CD4-positive, alpha-beta memory T cell (primary cell): ENCODE measurements around the gene ADAM12. TPM values are rescaled to one million over a fixed set of nuclear protein-coding genes. Genes with fewer than 3 reads are reported as not detected.

Experiments
- CTCF ChIA-PET: fragments of 350-600 bp; sonication (Branson Sonifier 250); formaldehyde crosslinking; loops from one replicate; lab custom pipeline; 2021; ENCODE audit warnings: inconsistent platforms; ENCODE audit not compliant: partially characterized antibody; lab: Charles Lee
- POLR2A ChIA-PET: fragments of 350-600 bp; sonication (Branson Sonifier 250); formaldehyde crosslinking; loops from one replicate; lab custom pipeline; 2021; ENCODE audit not compliant: partially characterized antibody; lab: Charles Lee
- DNase-seq, 5 donors: peaks; one replicate each; pipeline versions ENCODE4 v3.0.0 to v3.0.0-alpha.2; 2020 to 2022; ENCODE audit warnings: mixed read lengths in 1 of 5
- H3K27ac ChIP-seq: one replicate; pipeline ENCODE4 v1.7.0; 2013; ENCODE audit warnings: low read depth, low read length
- H3K27me3 ChIP-seq: 2 replicates; pipeline ENCODE4 v1.7.0; 2013; ENCODE audit warnings: mild to moderate bottlenecking, low read length, moderate library complexity; ENCODE audit not compliant: insufficient read depth
- H3K36me3 ChIP-seq: 2 replicates; pipeline ENCODE4 v1.7.0; 2013; ENCODE audit warnings: mild to moderate bottlenecking, low read length, moderate library complexity; ENCODE audit not compliant: insufficient read depth
- H3K4me1 ChIP-seq: 2 replicates; pipeline ENCODE4 v1.7.0; 2013; ENCODE audit warnings: mild to moderate bottlenecking, low read length, moderate library complexity; ENCODE audit not compliant: insufficient read depth
- H3K4me3 ChIP-seq, 2 donors: one replicate each; pipeline ENCODE4 v1.7.0; 2013; ENCODE audit warnings: low read length in 2 of 2, mild to moderate bottlenecking in 1 of 2
- H3K9me3 ChIP-seq, 2 donors: one replicate each; pipeline ENCODE4 v1.7.0; 2013; ENCODE audit warnings: low read length in 2 of 2, control low read depth in 1 of 2; ENCODE audit not compliant: control insufficient read depth in 1 of 2
- H3K27ac Mint-ChIP-seq, 7 donors: one replicate each; pipeline ENCODE4 v1.8.0; 2020 to 2021; ENCODE audit warnings: mixed read lengths in 7 of 7, mild to moderate bottlenecking in 6 of 7, inconsistent platforms in 3 of 7, moderate library complexity in 3 of 7
- H3K27me3 Mint-ChIP-seq, 2 donors: one replicate each; pipeline ENCODE4 v1.8.0; 2020 to 2021; ENCODE audit warnings: mixed read lengths in 2 of 2
- H3K36me3 Mint-ChIP-seq, 2 donors: one replicate each; pipeline ENCODE4 v1.8.0; 2020 to 2021; ENCODE audit warnings: mixed read lengths in 2 of 2, inconsistent platforms in 1 of 2, mild to moderate bottlenecking in 1 of 2
- H3K4me1 Mint-ChIP-seq, 4 donors: one replicate each; pipeline ENCODE4 v1.8.0; 2020 to 2021; ENCODE audit warnings: mixed read lengths in 4 of 4, mild to moderate bottlenecking in 1 of 4
- H3K4me3 Mint-ChIP-seq, 8 donors: one replicate each; pipeline ENCODE4 v1.8.0; 2020 to 2021; ENCODE audit warnings: mixed read lengths in 8 of 8, mild to moderate bottlenecking in 7 of 8, moderate library complexity in 6 of 8, inconsistent platforms in 3 of 8
- H3K9me3 Mint-ChIP-seq, 8 donors: one replicate each; pipeline ENCODE4 v1.8.0; 2020 to 2021; ENCODE audit warnings: mixed read lengths in 8 of 8, mild to moderate bottlenecking in 5 of 8, inconsistent platforms in 3 of 8, moderate library complexity in 1 of 8
- intact Hi-C: fragments of 100-400 bp; cut with micrococcal nuclease; formaldehyde crosslinking; loops from one replicate; pipeline ENCODE4 v1.15.1; 2023
- polyA plus RNA-seq, 2 donors: library from polyadenylated mRNA; unstranded; fragments of 300-500 nt; fragmentation: Illumina TruSeq; gene quantifications; one replicate each; pipeline ENCODE4 v1.2.3, GENCODE V29; 2021
- total RNA-seq, 2 experiments: library from RNA; stranded (reverse); gene quantifications; one replicate each; pipeline ENCODE4 v1.2.3, GENCODE V29; 2021

The ADAM12 gene
- total and polyA plus RNA-seq, 4 experiments from 2014 or later, result 0.17 to 2.3 (median 1.1) TPM

DNA sequence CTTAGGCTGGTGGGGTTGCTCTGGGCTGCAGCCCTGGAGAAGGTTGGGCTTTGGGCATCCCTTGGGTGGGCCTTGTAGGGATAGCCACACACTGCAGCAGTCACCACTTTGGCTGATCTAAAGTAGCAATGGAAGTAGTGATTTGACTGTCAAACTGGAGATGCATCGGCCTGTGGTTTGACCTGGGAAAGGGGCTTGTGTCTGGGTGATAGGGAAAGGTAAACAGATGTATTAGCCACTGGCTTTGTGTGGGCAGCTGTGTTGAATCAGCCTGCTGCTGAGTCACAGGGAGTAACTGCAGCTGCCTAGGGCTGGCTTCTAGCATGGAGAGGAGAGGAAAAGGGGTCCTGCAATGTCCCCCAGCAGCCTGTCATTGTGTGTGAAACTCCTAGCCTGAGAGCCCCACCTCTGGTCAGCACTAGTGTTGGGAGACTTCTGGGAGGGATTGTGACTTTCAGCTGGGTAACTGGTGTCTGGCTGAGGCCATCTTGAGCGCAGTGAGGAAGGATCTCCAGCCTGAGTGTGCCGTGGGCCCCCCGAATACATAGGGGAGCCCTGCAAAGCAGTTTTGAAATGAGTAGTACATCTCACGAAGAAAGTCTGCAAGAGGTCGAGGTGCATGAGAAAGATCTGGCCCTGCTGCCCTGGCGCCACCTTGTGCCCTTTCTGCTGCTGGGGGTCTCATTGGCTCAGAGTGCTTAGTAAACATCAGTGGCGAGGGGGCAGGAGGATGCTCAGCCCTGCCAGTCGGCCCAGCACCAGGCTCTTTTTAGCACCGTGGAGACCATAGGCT lies 374.6 kb downstream of the ADAM12 start:
- Histone ChIP-seq H3K4me1 (peaks cover 4% of the 10 kb centered on the region), H3K27me3 (no peaks in the 10 kb centered on the region), H3K9me3 (no peaks in the 10 kb centered on the region), H3K27ac (no peak overlapping the region), H3K4me3 (no peak overlapping the region), H3K36me3 (no peaks in the 10 kb centered on the region)
- Mint-ChIP-seq H3K4me1 (peaks cover 0 to 6% (median 3%) of the 10 kb centered on the region in 4 donors), H3K27me3 (peaks cover 2 to 7% of the 10 kb centered on the region in 2 donors), H3K27ac (peak overlapping the region in 1 of 7 donors; percentile 16), H3K36me3 (no peaks in the 10 kb centered on the region), H3K4me3 (no peak overlapping the region), H3K9me3 (no peaks in the 10 kb centered on the region)
- ChIA-PET CTCF (no interaction called here), POLR2A (no interaction called here)
- intact Hi-C loops, result no loop called here
- no peak for DNase-seq

DNA sequence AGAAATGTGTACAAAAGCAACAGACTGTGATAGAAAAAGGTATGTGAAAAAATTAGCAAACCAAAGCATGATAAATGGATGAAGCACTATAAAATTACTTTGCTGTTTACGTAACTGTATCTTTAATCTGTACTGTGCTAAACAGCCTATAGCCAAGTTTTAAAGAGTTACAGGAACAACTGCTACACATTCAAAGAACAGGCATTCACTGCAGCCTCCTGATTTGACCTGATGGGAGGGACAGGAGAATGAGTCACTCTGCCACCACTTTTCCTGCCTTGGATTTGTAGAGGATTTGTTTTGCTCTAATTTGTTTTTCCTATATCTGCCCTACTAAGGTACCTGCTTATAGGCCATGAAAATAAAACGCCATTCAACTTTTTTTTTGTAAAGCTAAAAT lies 375.8 kb downstream of the ADAM12 start:
- H3K27me3 Mint-ChIP-seq, result peaks cover 2 to 7% of the 10 kb centered on the region in 2 donors
- Histone ChIP-seq H3K4me1 (peaks cover 4% of the 10 kb centered on the region), H3K9me3 (no peaks in the 10 kb centered on the region), H3K27ac (no peak overlapping the region), H3K4me3 (no peak overlapping the region), H3K36me3 (no peaks in the 10 kb centered on the region), H3K27me3 (no peaks in the 10 kb centered on the region)
- H3K27ac Mint-ChIP-seq, result no peak overlapping the region
- H3K4me1 Mint-ChIP-seq, result peaks cover 0 to 6% (median 3%) of the 10 kb centered on the region in 4 donors
- POLR2A ChIA-PET, result no interaction called here
- CTCF ChIA-PET, result no interaction called here
- no peaks in the 10 kb centered on the region for H3K36me3 Mint-ChIP-seq
- no peaks in the 10 kb centered on the region for H3K9me3 Mint-ChIP-seq
- no peak for DNase-seq
- intact Hi-C loops, result no loop called here
- H3K4me3 Mint-ChIP-seq, result no peak overlapping the region

DNA sequence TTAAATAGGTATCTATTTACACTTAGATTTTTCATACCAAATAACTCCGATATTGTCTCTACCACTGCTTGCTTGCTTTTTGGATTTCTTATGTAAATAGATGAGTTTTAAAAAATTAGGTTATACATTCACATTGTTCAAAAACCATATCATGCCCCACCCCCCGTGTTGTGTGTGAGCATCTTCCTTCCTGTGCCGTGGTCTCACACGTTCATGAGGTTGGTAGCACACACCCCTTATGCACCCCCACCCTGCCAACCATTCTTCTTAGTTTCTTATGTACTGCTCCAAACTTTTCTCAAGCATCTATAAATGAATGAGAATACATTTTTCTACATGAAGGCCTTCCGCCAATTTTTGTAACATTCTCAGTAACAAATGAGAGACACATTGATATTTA lies 376.3 kb downstream of the ADAM12 start:
- POLR2A ChIA-PET, result no interaction called here

DNA sequence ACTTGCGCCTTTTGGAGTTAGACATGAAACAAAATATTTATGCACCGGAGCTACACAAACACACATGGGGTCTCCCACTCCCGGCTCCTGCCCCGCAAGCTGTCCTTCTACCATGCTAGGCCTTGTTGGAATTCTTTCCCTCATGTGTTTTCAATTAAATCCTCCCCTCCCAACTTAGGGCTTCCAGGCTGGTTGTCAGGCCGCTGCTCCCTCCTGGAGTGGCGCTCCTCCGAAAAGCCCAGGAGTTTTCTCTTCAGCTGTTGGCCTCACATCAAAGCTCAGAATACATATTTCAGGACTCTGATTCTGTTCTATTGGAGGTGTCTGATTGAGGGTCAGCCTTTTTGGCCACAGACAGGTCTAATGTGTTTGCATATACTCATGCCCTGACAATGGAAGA lies 378.6 kb downstream of the ADAM12 start:
- Histone ChIP-seq H3K36me3 (no peaks in the 10 kb centered on the region), H3K27me3 (no peaks in the 10 kb centered on the region), H3K27ac (no peak overlapping the region), H3K4me1 (peaks cover 4% of the 10 kb centered on the region), H3K4me3 (no peak overlapping the region), H3K9me3 (no peaks in the 10 kb centered on the region)
- Mint-ChIP-seq H3K27me3 (peaks cover 2 to 7% of the 10 kb centered on the region in 2 donors), H3K36me3 (no peaks in the 10 kb centered on the region), H3K4me1 (peaks cover 0 to 6% (median 3%) of the 10 kb centered on the region in 4 donors), H3K4me3 (no peak overlapping the region), H3K9me3 (no peaks in the 10 kb centered on the region), H3K27ac (no peak overlapping the region)
- ChIA-PET CTCF (no interaction called here), POLR2A (no interaction called here)
- DNase-seq, result no peak
- intact Hi-C loops, result no loop called here

More for the DNA sequence above, 376.3 kb downstream of the ADAM12 start:
- intact Hi-C loops, result no loop called here
- no peak overlapping the region for H3K27ac Mint-ChIP-seq
- Histone ChIP-seq H3K4me1 (peaks cover 4% of the 10 kb centered on the region), H3K4me3 (no peak overlapping the region), H3K36me3 (no peaks in the 10 kb centered on the region), H3K9me3 (no peaks in the 10 kb centered on the region), H3K27me3 (no peaks in the 10 kb centered on the region), H3K27ac (no peak overlapping the region)
- H3K4me3 Mint-ChIP-seq, result no peak overlapping the region
- no peaks in the 10 kb centered on the region for H3K36me3 Mint-ChIP-seq
- CTCF ChIA-PET, result no interaction called here
- no peak for DNase-seq
- no peaks in the 10 kb centered on the region for H3K9me3 Mint-ChIP-seq
- peaks cover 0 to 6% (median 3%) of the 10 kb centered on the region in 4 donors for H3K4me1 Mint-ChIP-seq
- peaks cover 2 to 7% of the 10 kb centered on the region in 2 donors for H3K27me3 Mint-ChIP-seq

DNA sequence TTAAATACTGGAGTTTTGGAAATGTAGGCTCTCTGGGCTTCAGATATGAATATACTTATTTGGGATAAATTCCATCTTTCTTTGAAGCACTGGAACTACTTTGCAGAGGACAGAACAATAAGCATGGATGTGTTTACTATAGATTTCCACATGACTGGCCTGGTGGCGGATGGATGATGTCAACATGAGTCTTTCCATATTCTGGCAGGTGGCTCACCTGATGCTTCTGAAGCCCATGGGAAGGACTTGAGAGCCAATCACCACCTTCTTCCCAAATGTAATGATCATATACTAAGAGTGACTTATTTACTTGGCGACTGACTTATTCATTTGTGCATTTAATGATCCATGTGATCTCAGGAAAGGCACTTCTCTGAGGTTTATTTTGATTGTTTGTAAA lies 381.4 kb downstream of the ADAM12 start:
- Mint-ChIP-seq H3K27ac (no peak overlapping the region), H3K27me3 (peaks cover 0 to under 1% of the 10 kb centered on the region in 2 donors), H3K36me3 (no peaks in the 10 kb centered on the region), H3K4me3 (no peak overlapping the region), H3K4me1 (peaks cover 0 to under 1% (median under 1%) of the 10 kb centered on the region in 4 donors), H3K9me3 (no peaks in the 10 kb centered on the region)
- Histone ChIP-seq H3K9me3 (no peaks in the 10 kb centered on the region), H3K27me3 (no peaks in the 10 kb centered on the region), H3K27ac (no peak overlapping the region), H3K4me1 (no peaks in the 10 kb centered on the region), H3K4me3 (no peak overlapping the region), H3K36me3 (no peaks in the 10 kb centered on the region)
- intact Hi-C loops, result no loop called here
- ChIA-PET POLR2A (no interaction called here), CTCF (no interaction called here)
- no peak for DNase-seq

DNA sequence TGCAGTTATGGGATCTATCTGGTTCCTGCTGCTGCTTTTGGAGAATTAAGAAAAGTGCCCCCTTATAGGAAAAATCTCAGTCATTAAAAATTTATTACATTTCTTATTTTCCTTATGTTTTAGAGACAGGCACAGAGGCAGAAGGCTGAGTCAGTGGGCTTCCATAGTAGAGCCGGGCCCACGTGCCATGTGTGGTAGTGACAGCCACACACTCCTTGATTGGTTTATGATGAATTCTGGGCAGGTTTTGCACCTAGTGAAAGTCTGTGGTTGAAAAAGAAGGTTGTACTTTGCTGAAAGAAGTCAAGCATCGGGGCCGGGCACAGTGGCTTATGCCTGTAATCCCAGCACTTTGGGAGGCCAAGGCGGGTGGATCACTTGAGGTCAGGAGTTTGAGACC lies 382.0 kb downstream of the ADAM12 start:
- H3K9me3 ChIP-seq, result no peaks in the 10 kb centered on the region
- no peak for DNase-seq
- Mint-ChIP-seq H3K27ac (no peak overlapping the region), H3K36me3 (no peaks in the 10 kb centered on the region), H3K4me3 (no peak overlapping the region), H3K27me3 (no peaks in the 10 kb centered on the region), H3K9me3 (no peaks in the 10 kb centered on the region), H3K4me1 (no peaks in the 10 kb centered on the region)
- H3K27ac ChIP-seq, result no peak overlapping the region
- CTCF ChIA-PET, result no interaction called here
- H3K4me1 ChIP-seq, result no peaks in the 10 kb centered on the region
- intact Hi-C loops, result no loop called here
- H3K36me3 ChIP-seq, result no peaks in the 10 kb centered on the region
- H3K27me3 ChIP-seq, result no peaks in the 10 kb centered on the region
- POLR2A ChIA-PET, result no interaction called here
- H3K4me3 ChIP-seq, result no peak overlapping the region

DNA sequence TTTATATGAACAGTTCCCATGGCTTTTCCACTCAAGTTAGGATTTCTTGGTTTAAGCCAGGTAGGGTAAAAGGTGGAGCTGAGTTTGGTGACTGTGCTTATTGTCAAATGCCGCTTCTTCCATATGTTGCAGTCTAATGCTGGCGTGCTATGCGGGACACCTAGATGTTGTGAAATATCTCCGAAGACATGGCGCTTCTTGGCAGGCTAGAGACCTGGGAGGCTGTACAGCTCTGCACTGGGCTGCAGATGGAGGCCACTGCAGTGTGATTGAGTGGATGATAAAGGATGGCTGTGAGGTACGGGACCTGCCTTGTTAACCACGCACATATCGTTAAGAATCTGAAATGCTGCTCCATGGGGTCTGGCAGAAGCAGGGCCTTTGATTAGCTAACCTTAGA lies 383.5 kb downstream of the ADAM12 start:
- Histone ChIP-seq H3K27ac (no peak overlapping the region), H3K4me3 (no peak overlapping the region), H3K4me1 (no peaks in the 10 kb centered on the region), H3K9me3 (no peaks in the 10 kb centered on the region), H3K27me3 (no peaks in the 10 kb centered on the region), H3K36me3 (no peaks in the 10 kb centered on the region)
- ChIA-PET CTCF (no interaction called here), POLR2A (no interaction called here)
- no peak overlapping the region for H3K27ac Mint-ChIP-seq
- no peaks in the 10 kb centered on the region for H3K9me3 Mint-ChIP-seq
- DNase-seq, result no peak
- no peaks in the 10 kb centered on the region for H3K36me3 Mint-ChIP-seq
- no peaks in the 10 kb centered on the region for H3K27me3 Mint-ChIP-seq
- intact Hi-C loops, result no loop called here
- no peak overlapping the region for H3K4me3 Mint-ChIP-seq
- H3K4me1 Mint-ChIP-seq, result peaks cover 0 to 2% (median under 1%) of the 10 kb centered on the region in 4 donors
